ENCODE data around the gene LLCFC1.

The LLCFC1 gene

GRCh38 chr7:142910481-142910880 lies 28.8 kb upstream of the LLCFC1 start:
- peak; percentile 69 for DNase-seq

GRCh38 chr7:142913051-142913450 lies 26.2 kb upstream of the LLCFC1 start:
- no peak for DNase-seq

GRCh38 chr7:142913566-142913965 lies 25.7 kb upstream of the LLCFC1 start:
- DNase-seq: peak; percentile 7

GRCh38 chr7:142914121-142914520 lies 25.2 kb upstream of the LLCFC1 start:
- DNase-seq: no peak

GRCh38 chr7:142915315-142915714 lies 24.0 kb upstream of the LLCFC1 start:
- no peak for DNase-seq

- DNase-seq: no peak
These were observed 22.8 kb upstream of the LLCFC1 start for GRCh38 chr7:142916508-142916907.

- no peak for DNase-seq
These were observed 21.8 kb upstream of the LLCFC1 start for GRCh38 chr7:142917447-142917846.

GRCh38 chr7:142918901-142919300 lies 20.4 kb upstream of the LLCFC1 start:
- no peak for DNase-seq

GRCh38 chr7:142919656-142920055 lies 19.6 kb upstream of the LLCFC1 start:
- no peak for DNase-seq

GRCh38 chr7:142923391-142923790 lies 15.9 kb upstream of the LLCFC1 start:
- DNase-seq: no peak

GRCh38 chr7:142925413-142925812 lies 13.9 kb upstream of the LLCFC1 start:
- no peak for DNase-seq

- peak; percentile 80 for DNase-seq
These were observed 12.1 kb upstream of the LLCFC1 start for GRCh38 chr7:142927085-142927745.

- no peak for DNase-seq
These were observed 11.3 kb upstream of the LLCFC1 start for GRCh38 chr7:142927949-142928348.

GRCh38 chr7:142930126-142930730 lies 9.1 kb upstream of the LLCFC1 start:
- no peak for DNase-seq

GRCh38 chr7:142932386-142933091 lies 6.7 kb upstream of the LLCFC1 start:
- DNase-seq: no peak

- DNase-seq: no peak
These were observed 6.2 kb upstream of the LLCFC1 start for GRCh38 chr7:142933092-142933475.

GRCh38 chr7:142933624-142934023 lies 5.7 kb upstream of the LLCFC1 start, which contains the start of gene TRPV5:
Gene TRPV5 (minus strand): TSS chr7:142933746. CDS start chr7:142933459, 287 bp downstream.
- DNase-seq: no peak

- no peak for DNase-seq
These were observed 5.2 kb upstream of the LLCFC1 start for GRCh38 chr7:142934056-142934455.

GRCh38 chr7:142935941-142936565 lies 3.2 kb upstream of the LLCFC1 start:
- DNase-seq: no peak

GRCh38 chr7:142938611-142939010 lies 673 bp upstream of the LLCFC1 start:
- no peak for DNase-seq

GRCh38 chr7:142940966-142941535 lies 1.8 kb downstream of the LLCFC1 start:
- no peak for DNase-seq

GRCh38 chr7:142941541-142941940 lies 2.3 kb downstream of the LLCFC1 start:
- DNase-seq: no peak

- DNase-seq: no peak
These were observed 3.5 kb downstream of the LLCFC1 start for GRCh38 chr7:142942746-142943145.

Measured in suppressor macrophage treated with lipopolysaccharide for 4 hours (primary cell).